H1 (cell line): ENCODE data around the gene UPB1.

ENCODE experiments used
- EP300 ChIP-seq, 2 experiments: IDR thresholded peaks; 1 replicate in 1 of 2; 2 replicates in 1 of 2; pipeline ENCODE4 v1.6.1; 2011 to 2012; ENCODE audit warnings: low read depth in 2 of 2, low read length in 2 of 2, mild to moderate bottlenecking in 2 of 2, borderline replicate concordance in 1 of 2, inconsistent platforms in 1 of 2, moderate library complexity in 1 of 2
- EZH2 ChIP-seq: fragments of 200-600 bp; sonication (generic); IDR thresholded peaks from 2 replicates; pipeline ENCODE4 v1.7.1; 2012; ENCODE audit warnings: low read depth, mild to moderate bottlenecking, moderate library complexity, low read length, inconsistent platforms; ENCODE audit not compliant: severe bottlenecking
- JUN ChIP-seq: IDR thresholded peaks from 2 replicates; pipeline ENCODE4 v1.6.1; 2011; ENCODE audit warnings: low read depth, mild to moderate bottlenecking, improper control_type of control experiment, low read length
- MAFK ChIP-seq: IDR thresholded peaks from 2 replicates; pipeline ENCODE4 v1.6.1; 2012; ENCODE audit warnings: low read depth, mild to moderate bottlenecking, improper control_type of control experiment, low read length
- POLR2A ChIP-seq, 2 experiments: IDR thresholded peaks; 1 replicate in 1 of 2; 2 replicates in 1 of 2; pipeline ENCODE4 v1.6.1; 2011; ENCODE audit warnings: low read depth in 2 of 2, low read length in 2 of 2, mild to moderate bottlenecking in 2 of 2; ENCODE audit errors: control extremely low read depth in 1 of 2
- POLR2AphosphoS5 ChIP-seq: IDR thresholded peaks from 2 replicates; pipeline ENCODE4 v1.6.1; 2011; ENCODE audit warnings: low read depth, low read length
- RAD21 ChIP-seq, 2 experiments: IDR thresholded peaks in 1 of 2; conservative IDR thresholded peaks in 1 of 2; 2 replicates each; pipeline ENCODE4 v1.6.1; 2011; ENCODE audit warnings: low read depth in 2 of 2, low read length in 2 of 2, improper control_type of control experiment in 1 of 2, inconsistent platforms in 1 of 2, mild to moderate bottlenecking in 1 of 2, moderate library complexity in 1 of 2
- RXRA ChIP-seq: IDR thresholded peaks from 2 replicates; pipeline ENCODE4 v1.6.1; 2011; ENCODE audit warnings: low read depth, mild to moderate bottlenecking, low read length, moderate library complexity; ENCODE audit not compliant: insufficient read depth
- SIX5 ChIP-seq: IDR thresholded peaks from 2 replicates; pipeline ENCODE4 v1.6.1; 2011; ENCODE audit warnings: mild to moderate bottlenecking, low read depth, low read length
- SP4 ChIP-seq: IDR thresholded peaks from 2 replicates; pipeline ENCODE4 v1.6.1; 2012; ENCODE audit warnings: low read length, inconsistent platforms
- YY1 ChIP-seq: IDR thresholded peaks from 2 replicates; pipeline ENCODE4 v1.6.1; 2011; ENCODE audit warnings: low read depth, mild to moderate bottlenecking, low read length
- TF ChIP-seq, protein P1 (sequence below), 3 experiments: IDR thresholded peaks; 1 replicate in 2 of 3; 2 replicates in 1 of 3; pipeline versions ENCODE4 v1.5.1 to v1.6.1; 2011; ENCODE audit warnings: low read length in 3 of 3, mild to moderate bottlenecking in 3 of 3, inconsistent platforms in 2 of 3, low read depth in 1 of 3, moderate library complexity in 1 of 3; ENCODE audit not compliant: insufficient read depth in 1 of 3; ENCODE audit errors: control extremely low read depth in 1 of 3
- TF ChIP-seq, protein P2 (sequence below): IDR thresholded peaks from 2 replicates; pipeline ENCODE4 v1.6.1; 2012; ENCODE audit warnings: inconsistent platforms

DNA sequence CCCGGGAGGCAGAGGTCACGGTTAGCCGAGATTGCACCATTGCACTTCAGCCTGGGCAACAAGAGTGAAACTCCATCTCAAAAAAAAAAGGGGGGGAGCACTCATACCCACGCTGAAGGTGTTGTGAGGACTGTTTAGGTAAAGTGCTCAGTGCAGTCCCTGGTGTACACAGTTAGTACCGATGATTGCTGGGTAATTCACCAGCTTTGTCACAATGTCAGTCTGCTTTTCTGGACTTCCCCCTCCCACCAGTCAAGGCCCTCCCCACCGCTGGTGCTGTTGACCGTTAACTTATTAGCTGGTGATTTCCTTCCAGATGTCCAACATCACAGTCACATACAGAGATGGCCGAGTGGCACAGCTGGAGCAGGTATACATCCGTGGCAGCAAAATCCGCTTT lies 72.5 kb downstream of the UPB1 start:
- TF ChIP-seq, protein P1, sequence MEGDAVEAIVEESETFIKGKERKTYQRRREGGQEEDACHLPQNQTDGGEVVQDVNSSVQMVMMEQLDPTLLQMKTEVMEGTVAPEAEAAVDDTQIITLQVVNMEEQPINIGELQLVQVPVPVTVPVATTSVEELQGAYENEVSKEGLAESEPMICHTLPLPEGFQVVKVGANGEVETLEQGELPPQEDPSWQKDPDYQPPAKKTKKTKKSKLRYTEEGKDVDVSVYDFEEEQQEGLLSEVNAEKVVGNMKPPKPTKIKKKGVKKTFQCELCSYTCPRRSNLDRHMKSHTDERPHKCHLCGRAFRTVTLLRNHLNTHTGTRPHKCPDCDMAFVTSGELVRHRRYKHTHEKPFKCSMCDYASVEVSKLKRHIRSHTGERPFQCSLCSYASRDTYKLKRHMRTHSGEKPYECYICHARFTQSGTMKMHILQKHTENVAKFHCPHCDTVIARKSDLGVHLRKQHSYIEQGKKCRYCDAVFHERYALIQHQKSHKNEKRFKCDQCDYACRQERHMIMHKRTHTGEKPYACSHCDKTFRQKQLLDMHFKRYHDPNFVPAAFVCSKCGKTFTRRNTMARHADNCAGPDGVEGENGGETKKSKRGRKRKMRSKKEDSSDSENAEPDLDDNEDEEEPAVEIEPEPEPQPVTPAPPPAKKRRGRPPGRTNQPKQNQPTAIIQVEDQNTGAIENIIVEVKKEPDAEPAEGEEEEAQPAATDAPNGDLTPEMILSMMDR (IDR thresholded peaks at IDR 0.05; ENCODE audit: control extremely low read depth in 1 of 3, insufficient read depth in 1 of 3, low read depth in 1 of 3, low read length in 3 of 3) = no peak
- TF ChIP-seq POLR2AphosphoS5 = no peak
- no peak for TF ChIP-seq YY1
- TF ChIP-seq, protein P2, sequence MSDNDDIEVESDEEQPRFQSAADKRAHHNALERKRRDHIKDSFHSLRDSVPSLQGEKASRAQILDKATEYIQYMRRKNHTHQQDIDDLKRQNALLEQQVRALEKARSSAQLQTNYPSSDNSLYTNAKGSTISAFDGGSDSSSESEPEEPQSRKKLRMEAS = no peak
- TF ChIP-seq SIX5 = no peak
- no peak for TF ChIP-seq EP300 (IDR thresholded peaks at IDR 0.05; ENCODE audit: borderline replicate concordance in 1 of 2, low read depth in 2 of 2, low read length in 2 of 2)
- TF ChIP-seq SP4 = no peak
- TF ChIP-seq RAD21 (IDR thresholded peaks at IDR 0.05 in 1 of 2, conservative IDR thresholded peaks at IDR 0.05 in 1 of 2; ENCODE audit: low read depth in 2 of 2, low read length in 2 of 2) = no peak
- TF ChIP-seq EZH2 = no peak
- no peak for TF ChIP-seq RXRA
- TF ChIP-seq JUN = no peak
- TF ChIP-seq POLR2A (IDR thresholded peaks at IDR 0.05; ENCODE audit: control extremely low read depth in 1 of 2, low read depth in 2 of 2, low read length in 2 of 2) = no peak
- TF ChIP-seq MAFK = no peak
